Superior temporal gyrus (tissue), 1 donor: Measurements from ENCODE around the gene DEFB121.
"Not testable (repeated sequence)": the region's sequence is repeated elsewhere in the genome, so short reads cannot be mapped to it uniquely, and the experiment has no call there.

Source experiments
- DNase-seq: peaks from one replicate; pipeline ENCODE4 v3.0.0-alpha.2; 2016; ENCODE audit errors: extremely low spot score

Gene DEFB121

GRCh38 chr20:31406115-31406514, at the start of gene DEFB121:
DEFB121 (minus strand) TSS chr20:31406215; CDS start chr20:31406152, 63 bp downstream.
- DNase-seq: no peak

- no peak for DNase-seq
These were observed 48.3 kb upstream of the DEFB121 start for GRCh38 chr20:31454361-31454760.

GRCh38 chr20:31452575-31452974, 46.6 kb upstream of the DEFB121 start:
- DNase-seq: no peak

GRCh38 chr20:31449511-31450414, 43.7 kb upstream of the DEFB121 start:
- no peak for DNase-seq

- DNase-seq: no peak
These were observed 40.2 kb upstream of the DEFB121 start for GRCh38 chr20:31446084-31446819.

- no peak for DNase-seq
These were observed 34.1 kb upstream of the DEFB121 start, which contains the start of gene DEFB123 for GRCh38 chr20:31440012-31440659. DEFB123 (plus strand) TSS chr20:31440632; CDS start chr20:31440699, 67 bp downstream.

- no peak for DNase-seq
These were observed 24.6 kb upstream of the DEFB121 start for GRCh38 chr20:31430568-31431115.

GRCh38 chr20:31427576-31427975, 21.6 kb upstream of the DEFB121 start:
- DNase-seq: not testable (repeated sequence)

- not testable (repeated sequence) for DNase-seq
These were observed 21.0 kb upstream of the DEFB121 start for GRCh38 chr20:31426891-31427551.

- DNase-seq: no peak
These were observed 19.8 kb upstream of the DEFB121 start for GRCh38 chr20:31425797-31426196.

GRCh38 chr20:31418307-31418706, 12.3 kb upstream of the DEFB121 start:
- no peak for DNase-seq

GRCh38 chr20:31415653-31416052, 9.6 kb upstream of the DEFB121 start:
- no peak for DNase-seq

GRCh38 chr20:31414381-31414780, 8.4 kb upstream of the DEFB121 start:
- DNase-seq: no peak

- no peak for DNase-seq
These were observed 4.0 kb upstream of the DEFB121 start for GRCh38 chr20:31410011-31410410.

- DNase-seq: no peak
These were observed 2.1 kb downstream of the DEFB121 start for GRCh38 chr20:31403886-31404285.

GRCh38 chr20:31394900-31395299, 11.1 kb downstream of the DEFB121 start:
- DNase-seq: no peak

GRCh38 chr20:31392836-31393235, 13.2 kb downstream of the DEFB121 start:
- no peak for DNase-seq

- no peak for DNase-seq
These were observed 15.5 kb downstream of the DEFB121 start, which contains the start of gene DEFB119 for GRCh38 chr20:31390490-31390889. DEFB119 (minus strand) TSS chr20:31390590; CDS start chr20:31390483, 107 bp downstream.

- no peak for DNase-seq
These were observed 31.7 kb downstream of the DEFB121 start for GRCh38 chr20:31374346-31374745.

- DNase-seq: no peak
These were observed 37.7 kb downstream of the DEFB121 start, which contains the start of gene DEFB118 for GRCh38 chr20:31368301-31368700. DEFB118 (plus strand) TSS chr20:31368601; CDS start chr20:31368651, 50 bp downstream.

GRCh38 chr20:31364272-31364671, 41.7 kb downstream of the DEFB121 start:
- not testable (repeated sequence) for DNase-seq
